Measurements from ENCODE around the gene HIPK3. TPM values are rescaled to one million over a fixed set of nuclear protein-coding genes. Genes with fewer than 3 reads are reported as not detected.
A peak's percentile ranks its signal among the peaks of the same experiment; 100 is the strongest.

HIPK3 gene
- total RNA-seq, 1 donor from 2014 or later = 50.7 TPM

GRCh38 chr11:33329705-33330329 lies 72.6 kb downstream of the HIPK3 start:
- Mint-ChIP-seq H3K4me1 (peaks cover 14% of the 10 kb centered on the region), H3K4me3 (no peak overlapping the region), H3K36me3 (ENCODE audit: low read depth) (peaks cover 21% of the 10 kb centered on the region), H3K27me3 (no peaks in the 10 kb centered on the region), H3K9me3 (no peaks in the 10 kb centered on the region), H3K27ac (no peak overlapping the region)
- POLR2A ChIA-PET = interaction anchor here (0.6 kb wide), 1 partner anchor 95 kb away, joined by 3 read pairs; no protein-coding TSS in a partner anchor
- DNase-seq (no peak), ATAC-seq (ENCODE audit: low read depth) (peak; percentile 65)
- CTCF ChIA-PET = interaction anchor here (1.0 to 2.7 kb wide), 3 partner anchors 152 to 168 kb away, joined by 3 to 36 read pairs (median 4); no protein-coding TSS in a partner anchor
- TF ChIP-seq, protein P1, sequence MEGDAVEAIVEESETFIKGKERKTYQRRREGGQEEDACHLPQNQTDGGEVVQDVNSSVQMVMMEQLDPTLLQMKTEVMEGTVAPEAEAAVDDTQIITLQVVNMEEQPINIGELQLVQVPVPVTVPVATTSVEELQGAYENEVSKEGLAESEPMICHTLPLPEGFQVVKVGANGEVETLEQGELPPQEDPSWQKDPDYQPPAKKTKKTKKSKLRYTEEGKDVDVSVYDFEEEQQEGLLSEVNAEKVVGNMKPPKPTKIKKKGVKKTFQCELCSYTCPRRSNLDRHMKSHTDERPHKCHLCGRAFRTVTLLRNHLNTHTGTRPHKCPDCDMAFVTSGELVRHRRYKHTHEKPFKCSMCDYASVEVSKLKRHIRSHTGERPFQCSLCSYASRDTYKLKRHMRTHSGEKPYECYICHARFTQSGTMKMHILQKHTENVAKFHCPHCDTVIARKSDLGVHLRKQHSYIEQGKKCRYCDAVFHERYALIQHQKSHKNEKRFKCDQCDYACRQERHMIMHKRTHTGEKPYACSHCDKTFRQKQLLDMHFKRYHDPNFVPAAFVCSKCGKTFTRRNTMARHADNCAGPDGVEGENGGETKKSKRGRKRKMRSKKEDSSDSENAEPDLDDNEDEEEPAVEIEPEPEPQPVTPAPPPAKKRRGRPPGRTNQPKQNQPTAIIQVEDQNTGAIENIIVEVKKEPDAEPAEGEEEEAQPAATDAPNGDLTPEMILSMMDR (IDR thresholded peaks at IDR 0.05) = no peak
- intact Hi-C loops (cut with micrococcal nuclease) = loop anchor here (1.0 to 2.0 kb wide), 4 partner anchors 17 to 370 kb away; no protein-coding TSS in a partner anchor

DNA sequence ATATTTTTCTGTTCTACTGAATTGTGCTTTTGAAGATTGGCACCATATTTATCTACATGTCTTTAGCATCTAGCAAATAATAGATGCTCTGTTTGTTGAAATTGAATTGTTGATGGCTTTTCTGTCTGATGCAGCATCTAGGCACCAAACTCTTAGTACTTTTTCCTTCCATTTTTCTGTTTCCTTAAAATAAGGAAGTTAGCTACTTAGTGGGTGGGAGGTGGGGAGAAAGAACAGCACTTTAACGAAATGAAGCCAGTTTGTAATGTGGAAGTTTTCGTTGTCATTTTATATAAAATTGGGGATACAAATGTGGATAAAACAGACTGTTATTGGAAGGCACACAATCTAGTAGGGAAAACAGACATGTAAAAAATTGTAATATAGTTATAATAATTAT lies 76.6 kb downstream of the HIPK3 start:
- Mint-ChIP-seq H3K27me3 (no peaks in the 10 kb centered on the region), H3K4me1 (peaks cover 12% of the 10 kb centered on the region), H3K27ac (no peak overlapping the region), H3K9me3 (no peaks in the 10 kb centered on the region), H3K36me3 (ENCODE audit: low read depth) (peaks cover 21% of the 10 kb centered on the region), H3K4me3 (no peak overlapping the region)
- no peak for ATAC-seq (ENCODE audit: low read depth)
- POLR2A ChIA-PET = no interaction called here
- DNase-seq = no peak
- CTCF ChIA-PET = interaction anchor here (1.5 kb wide), 1 partner anchor 168 kb away, joined by 3 read pairs; no protein-coding TSS in a partner anchor
- intact Hi-C loops (cut with micrococcal nuclease) = no loop called here
- TF ChIP-seq, protein P1 (IDR thresholded peaks at IDR 0.05) = no peak

DNA sequence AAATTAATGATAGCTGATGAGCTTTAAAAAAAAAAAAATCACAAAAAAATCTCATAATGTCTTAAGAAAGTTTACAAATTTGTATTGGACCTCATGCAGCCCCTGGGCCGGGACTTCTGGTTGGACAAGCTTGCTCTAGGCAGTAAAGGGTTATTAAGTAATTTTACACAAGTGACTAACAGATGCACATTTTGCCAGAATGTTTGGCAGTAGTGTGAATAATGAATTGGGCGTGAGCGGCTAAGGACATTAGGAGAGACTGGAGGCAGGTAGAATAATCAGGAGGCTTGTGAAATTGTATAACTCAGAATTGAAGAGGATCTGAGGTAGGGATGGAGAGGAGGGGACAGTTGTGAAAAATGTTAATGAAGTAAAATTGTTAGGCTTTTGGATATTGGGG lies 77.4 kb downstream of the HIPK3 start:
- ChIA-PET POLR2A (no interaction called here), CTCF (interaction anchor here (0.9 kb wide), 1 partner anchor 169 kb away, joined by 3 read pairs; no protein-coding TSS in a partner anchor)
- no peaks in the 10 kb centered on the region for H3K27me3 Mint-ChIP-seq
- H3K4me3 Mint-ChIP-seq = no peak overlapping the region
- H3K4me1 Mint-ChIP-seq = peaks cover 10% of the 10 kb centered on the region
- H3K27ac Mint-ChIP-seq = no peak overlapping the region
- TF ChIP-seq, protein P1 (IDR thresholded peaks at IDR 0.05) = no peak
- peaks cover 26% of the 10 kb centered on the region for H3K36me3 Mint-ChIP-seq (ENCODE audit: low read depth)
- H3K9me3 Mint-ChIP-seq = no peaks in the 10 kb centered on the region
- DNase-seq = no peak
- no peak for ATAC-seq (ENCODE audit: low read depth)
- intact Hi-C loops (cut with micrococcal nuclease) = no loop called here

GRCh38 chr11:33339247-33339646 lies 82.1 kb downstream of the HIPK3 start:
- POLR2A ChIA-PET = no interaction called here
- H3K27ac Mint-ChIP-seq = no peak overlapping the region
- TF ChIP-seq, protein P1 (IDR thresholded peaks at IDR 0.05) = no peak
- no peak for DNase-seq
- ATAC-seq (ENCODE audit: low read depth) = no peak
- no peak overlapping the region for H3K4me3 Mint-ChIP-seq
- no peaks in the 10 kb centered on the region for H3K9me3 Mint-ChIP-seq
- intact Hi-C loops (cut with micrococcal nuclease) = no loop called here
- CTCF ChIA-PET = interaction anchor here (0.6 kb wide), 1 partner anchor 294 kb away, joined by 3 read pairs; no protein-coding TSS in a partner anchor
- no peaks in the 10 kb centered on the region for H3K27me3 Mint-ChIP-seq
- peaks cover 34% of the 10 kb centered on the region for H3K36me3 Mint-ChIP-seq (ENCODE audit: low read depth)
- no peaks in the 10 kb centered on the region for H3K4me1 Mint-ChIP-seq

- TF ChIP-seq, protein P1 (IDR thresholded peaks at IDR 0.05) = no peak
- DNase-seq (no peak), ATAC-seq (ENCODE audit: low read depth) (no peak)
- H3K27me3 Mint-ChIP-seq = no peaks in the 10 kb centered on the region
- POLR2A ChIA-PET = no interaction called here
- H3K36me3 Mint-ChIP-seq (ENCODE audit: low read depth) = peaks cover 64% of the 10 kb centered on the region
- no peak overlapping the region for H3K4me3 Mint-ChIP-seq
- H3K9me3 Mint-ChIP-seq = no peaks in the 10 kb centered on the region
- CTCF ChIA-PET = interaction anchor here (1.2 kb wide), 1 partner anchor 179 kb away, joined by 5 read pairs; no protein-coding TSS in a partner anchor
- intact Hi-C loops (cut with micrococcal nuclease) = loop anchor here (5.0 kb wide), 1 partner anchor 382 kb away; no protein-coding TSS in a partner anchor
- peaks cover 24% of the 10 kb centered on the region for H3K4me1 Mint-ChIP-seq
- H3K27ac Mint-ChIP-seq = peak overlapping the region; percentile 18
These were observed 87.4 kb downstream of the HIPK3 start for GRCh38 chr11:33344611-33345010.
